ENCODE data around the gene ADRA2C.

GRCh38 chr4:3774253-3774883, 8.2 kb downstream of the ADRA2C start:
- TF ChIP-seq, protein P1, sequence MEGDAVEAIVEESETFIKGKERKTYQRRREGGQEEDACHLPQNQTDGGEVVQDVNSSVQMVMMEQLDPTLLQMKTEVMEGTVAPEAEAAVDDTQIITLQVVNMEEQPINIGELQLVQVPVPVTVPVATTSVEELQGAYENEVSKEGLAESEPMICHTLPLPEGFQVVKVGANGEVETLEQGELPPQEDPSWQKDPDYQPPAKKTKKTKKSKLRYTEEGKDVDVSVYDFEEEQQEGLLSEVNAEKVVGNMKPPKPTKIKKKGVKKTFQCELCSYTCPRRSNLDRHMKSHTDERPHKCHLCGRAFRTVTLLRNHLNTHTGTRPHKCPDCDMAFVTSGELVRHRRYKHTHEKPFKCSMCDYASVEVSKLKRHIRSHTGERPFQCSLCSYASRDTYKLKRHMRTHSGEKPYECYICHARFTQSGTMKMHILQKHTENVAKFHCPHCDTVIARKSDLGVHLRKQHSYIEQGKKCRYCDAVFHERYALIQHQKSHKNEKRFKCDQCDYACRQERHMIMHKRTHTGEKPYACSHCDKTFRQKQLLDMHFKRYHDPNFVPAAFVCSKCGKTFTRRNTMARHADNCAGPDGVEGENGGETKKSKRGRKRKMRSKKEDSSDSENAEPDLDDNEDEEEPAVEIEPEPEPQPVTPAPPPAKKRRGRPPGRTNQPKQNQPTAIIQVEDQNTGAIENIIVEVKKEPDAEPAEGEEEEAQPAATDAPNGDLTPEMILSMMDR (conservative IDR thresholded peaks at IDR 0.05; ENCODE audit: low read depth, low read length): no peak
- no peak for TF ChIP-seq EZH2phosphoT487 (IDR thresholded peaks at IDR 0.05; ENCODE audit: borderline replicate concordance, low read length)
- TF ChIP-seq EZH2 (IDR thresholded peaks at IDR 0.05; ENCODE audit: low read length, unreplicated experiment): no peak
